K562 (cell line): Measurements from ENCODE around the gene LHX3. TPM values are rescaled to one million over a fixed set of nuclear protein-coding genes. Genes with fewer than 3 reads are reported as not detected.
A peak's percentile ranks its signal among the peaks of the same experiment; 100 is the strongest.

Experiments
- AFF1 ChIP-seq, 2 experiments: fragments of 450-650 bp; IDR thresholded peaks; 2 replicates each; pipeline ENCODE4 v1.6.1; 2018; ENCODE audit warnings: mild to moderate bottlenecking in 2 of 2, low read depth in 1 of 2; ENCODE audit not compliant: partially characterized antibody in 2 of 2
- CXXC5 ChIP-seq: fragments of 250-450 bp; sonication (Bioruptor Pico); IDR thresholded peaks from 2 replicates; pipeline ENCODE4 v1.8.0; 2022; ENCODE audit warnings: inconsistent platforms, mild to moderate bottlenecking, moderate library complexity
- FOXJ3 ChIP-seq: sonication (generic); formaldehyde crosslinking; IDR thresholded peaks from 2 replicates; pipeline ENCODE4 v1.4.0; 2020; ENCODE audit warnings: mild to moderate bottlenecking, missing genetic modification reagents
- GABPB1 ChIP-seq: sonication (generic); formaldehyde crosslinking; IDR thresholded peaks from 2 replicates; pipeline ENCODE4 v1.8.0; 2022; ENCODE audit warnings: mild to moderate bottlenecking, missing genetic modification reagents
- HMG20A ChIP-seq: fragments of 450-650 bp; formaldehyde crosslinking; conservative IDR thresholded peaks from 2 replicates; pipeline ENCODE4 v1.4.0; 2020; ENCODE audit warnings: mild to moderate bottlenecking, mixed read lengths
- KDM4B ChIP-seq, 2 experiments: fragments of 450-650 bp in 1 of 2; sonication (generic) in 1 of 2; IDR thresholded peaks; 2 replicates each; pipeline ENCODE4 v1.6.1; 2016 to 2017; ENCODE audit warnings: borderline replicate concordance in 2 of 2, antibody characterized with exemption in 1 of 2, low read depth in 1 of 2, mild to moderate bottlenecking in 1 of 2
- NRF1 ChIP-seq, 2 experiments: fragments of 450-650 bp; IDR thresholded peaks in 1 of 2; conservative IDR thresholded peaks in 1 of 2; 2 replicates each; pipeline ENCODE4 v1.6.1; 2014; ENCODE audit warnings: mild to moderate bottlenecking in 2 of 2
- PPARD ChIP-seq: fragments of 250-450 bp; sonication (Bioruptor Pico); IDR thresholded peaks from 2 replicates; pipeline ENCODE4 v1.8.0; 2022; ENCODE audit warnings: inconsistent platforms, mild to moderate bottlenecking, moderate library complexity
- RBM22 ChIP-seq: fragments of 200-400 bp; formaldehyde crosslinking; IDR thresholded peaks from 2 replicates; pipeline ENCODE4 v1.6.1; 2018; ENCODE audit warnings: low read length, low read depth; ENCODE audit not compliant: poor library complexity, severe bottlenecking
- YBX1 ChIP-seq: fragments of 450-650 bp; IDR thresholded peaks from 2 replicates; pipeline ENCODE4 v1.7.1; 2016; ENCODE audit warnings: mild to moderate bottlenecking
- ZBTB33 ChIP-seq: sonication (generic); formaldehyde crosslinking; IDR thresholded peaks from 2 replicates; pipeline ENCODE4 v1.8.1; 2023; ENCODE audit warnings: mild to moderate bottlenecking, missing genetic modification reagents
- ZC3H8 ChIP-seq: fragments of 450-650 bp; IDR thresholded peaks from 2 replicates; pipeline ENCODE4 v1.6.1; 2017
- ZNF609 ChIP-seq: sonication (generic); formaldehyde crosslinking; IDR thresholded peaks from 2 replicates; pipeline ENCODE4 v1.8.1; 2023; ENCODE audit warnings: missing genetic modification reagents, mild to moderate bottlenecking, borderline replicate concordance
- ZNF644 ChIP-seq: fragments of 200-800 bp; sonication (Bioruptor generic); IDR thresholded peaks from 2 replicates; pipeline ENCODE4 v1.6.1; 2016; ENCODE audit warnings: low read depth, missing genetic modification characterization, missing compliant biosample characterization
- polyA plus RNA-seq, 8 experiments: library from polyadenylated mRNA; depleted of rRNA in 4 of 8; stranded (reverse) in 5 of 8; unstranded in 3 of 8; fragments of >200 nt; fragmentation: Nextera tagmentation in 2 of 8; fragmentation: Illumina TruSeq in 1 of 8; extraction: Ambion mirVana in 2 of 8; extraction: Trizol in 1 of 8; gene quantifications; 2 replicates each; pipeline versions ENCODE4 v1.2.1 to v1.2.3, GENCODE V29; 2011 to 2014; ENCODE audit warnings: inconsistent platforms in 1 of 8, missing spikeins in 1 of 8
- total RNA-seq, 7 experiments: library from RNA; depleted of rRNA in 6 of 7; stranded (reverse); fragments of >200 nt in 6 of 7; fragmentation: Illumina TruSeq in 2 of 7; extraction: Trizol in 2 of 7; gene quantifications; 2 replicates each; pipeline versions ENCODE4 v1.2.1 to v1.2.3, GENCODE V29; 2011 to 2021; ENCODE audit warnings: low replicate concordance in 1 of 7

Gene LHX3
- total and polyA plus RNA-seq, 9 of the 15 experiments (the other 6 are each of a cell fraction or from before 2014, with no cell fraction given) = 0.09 TPM; not detected in 8

- TF ChIP-seq RBM22 (no peak), HMG20A (CRISPR knock-in tag) (no peak), KDM4B (IDR thresholded peaks at IDR 0.05; ENCODE audit: borderline replicate concordance in 2 of 2, low read depth in 1 of 2) (no peak), YBX1 (no peak), GABPB1 (CRISPR knock-in tag) (no peak), PPARD (no peak), ZNF609 (no peak), NRF1 (conservative IDR thresholded peaks at IDR 0.05 in 1 of 2, IDR thresholded peaks at IDR 0.05 in 1 of 2) (peak; percentile 65 to 69), AFF1 (IDR thresholded peaks at IDR 0.05; ENCODE audit: low read depth in 1 of 2, partially characterized antibody in 2 of 2) (no peak), ZNF644 (tag) (no peak), CXXC5 (CRISPR knock-in tag) (peak; percentile 27; the same call in 1 of the 2 replicates), FOXJ3 (no peak), ZBTB33 (CRISPR knock-in tag) (peak; percentile 37; the same call in 1 of the 2 replicates), ZC3H8 (no peak)
Observed at GRCh38 chr9:136198605-136199083, 6.3 kb downstream of the LHX3 start (continued).
